H1 (cell line): ENCODE results near the gene KIF26B.

Experiments used
- CHD1 ChIP-seq: IDR thresholded peaks from 2 replicates; pipeline ENCODE4 v1.6.1; 2012; ENCODE audit warnings: low read depth, low read length, improper control_type of control experiment
- CTCF ChIP-seq, 3 experiments: IDR thresholded peaks; 1 replicate in 2 of 3; 2 replicates in 1 of 3; pipeline versions ENCODE4 v1.5.1 to v1.6.1; 2011; ENCODE audit warnings: low read length in 3 of 3, mild to moderate bottlenecking in 3 of 3, inconsistent platforms in 2 of 3, low read depth in 1 of 3, moderate library complexity in 1 of 3; ENCODE audit not compliant: insufficient read depth in 1 of 3; ENCODE audit errors: control extremely low read depth in 1 of 3
- EGR1 ChIP-seq: IDR thresholded peaks from 2 replicates; pipeline ENCODE4 v1.6.1; 2011; ENCODE audit warnings: low read depth, low read length, borderline replicate concordance
- EP300 ChIP-seq, 2 experiments: IDR thresholded peaks; 1 replicate in 1 of 2; 2 replicates in 1 of 2; pipeline ENCODE4 v1.6.1; 2011 to 2012; ENCODE audit warnings: low read depth in 2 of 2, low read length in 2 of 2, mild to moderate bottlenecking in 2 of 2, borderline replicate concordance in 1 of 2, inconsistent platforms in 1 of 2, moderate library complexity in 1 of 2
- HDAC6 ChIP-seq: IDR thresholded peaks from one replicate; pipeline ENCODE4 v1.7.1; 2012; ENCODE audit warnings: low read depth, mild to moderate bottlenecking, inconsistent platforms, low read length, moderate library complexity
- JUN ChIP-seq: IDR thresholded peaks from 2 replicates; pipeline ENCODE4 v1.6.1; 2011; ENCODE audit warnings: low read depth, mild to moderate bottlenecking, improper control_type of control experiment, low read length
- POLR2A ChIP-seq, 2 experiments: IDR thresholded peaks; 1 replicate in 1 of 2; 2 replicates in 1 of 2; pipeline ENCODE4 v1.6.1; 2011; ENCODE audit warnings: low read depth in 2 of 2, low read length in 2 of 2, mild to moderate bottlenecking in 2 of 2; ENCODE audit errors: control extremely low read depth in 1 of 2
- SUZ12 ChIP-seq: fragments of 200-600 bp; sonication (generic); IDR thresholded peaks from 2 replicates; pipeline ENCODE4 v1.6.1; 2012; ENCODE audit warnings: mild to moderate bottlenecking, inconsistent platforms, low read length, moderate library complexity, mixed read lengths
- TF ChIP-seq, protein P1 (sequence below): IDR thresholded peaks from 2 replicates; pipeline ENCODE4 v1.6.1; 2012; ENCODE audit warnings: inconsistent platforms

DNA sequence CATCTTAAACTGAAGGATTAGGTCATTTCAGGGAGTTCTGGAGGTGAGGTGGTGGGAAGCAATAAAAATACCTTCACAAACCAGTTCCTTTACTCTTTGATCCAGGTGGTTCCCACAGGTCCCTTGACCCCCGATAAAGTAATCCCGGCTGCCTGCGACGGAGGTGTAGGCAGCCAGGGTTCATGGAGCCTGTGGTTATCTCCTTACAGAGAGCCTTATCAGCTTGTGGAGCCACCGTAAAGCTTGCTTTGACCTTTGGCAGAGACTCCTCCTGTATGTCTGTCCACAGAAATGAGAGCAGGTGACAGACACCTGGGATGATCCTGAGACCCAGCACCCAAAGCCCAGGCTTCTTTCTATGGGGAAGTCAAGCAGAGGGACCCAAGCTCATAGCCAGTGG lies 243.4 kb downstream of the KIF26B start:
- TF ChIP-seq EGR1 = no peak
- no peak for TF ChIP-seq SUZ12
- no peak for TF ChIP-seq CTCF (IDR thresholded peaks at IDR 0.05; ENCODE audit: control extremely low read depth in 1 of 3, insufficient read depth in 1 of 3, low read depth in 1 of 3, low read length in 3 of 3)
- no peak for TF ChIP-seq HDAC6
- no peak for TF ChIP-seq EP300 (IDR thresholded peaks at IDR 0.05; ENCODE audit: borderline replicate concordance in 1 of 2, low read depth in 2 of 2, low read length in 2 of 2)
- TF ChIP-seq JUN = no peak
- no peak for TF ChIP-seq CHD1
- TF ChIP-seq POLR2A (IDR thresholded peaks at IDR 0.05; ENCODE audit: control extremely low read depth in 1 of 2, low read depth in 2 of 2, low read length in 2 of 2) = no peak
- TF ChIP-seq, protein P1, sequence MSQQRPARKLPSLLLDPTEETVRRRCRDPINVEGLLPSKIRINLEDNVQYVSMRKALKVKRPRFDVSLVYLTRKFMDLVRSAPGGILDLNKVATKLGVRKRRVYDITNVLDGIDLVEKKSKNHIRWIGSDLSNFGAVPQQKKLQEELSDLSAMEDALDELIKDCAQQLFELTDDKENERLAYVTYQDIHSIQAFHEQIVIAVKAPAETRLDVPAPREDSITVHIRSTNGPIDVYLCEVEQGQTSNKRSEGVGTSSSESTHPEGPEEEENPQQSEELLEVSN = no peak
